Measurements from ENCODE around the gene PHF11. TPM values are rescaled to one million over a fixed set of nuclear protein-coding genes. Genes with fewer than 3 reads are reported as not detected.
A peak's percentile ranks its signal among the peaks of the same experiment; 100 is the strongest.
"Not testable (repeated sequence)": the region's sequence is repeated elsewhere in the genome, so short reads cannot be mapped to it uniquely, and the experiment has no call there.

The PHF11 gene
- total RNA-seq, 2 donors from 2014 or later: 16.8 to 21.0 TPM

DNA sequence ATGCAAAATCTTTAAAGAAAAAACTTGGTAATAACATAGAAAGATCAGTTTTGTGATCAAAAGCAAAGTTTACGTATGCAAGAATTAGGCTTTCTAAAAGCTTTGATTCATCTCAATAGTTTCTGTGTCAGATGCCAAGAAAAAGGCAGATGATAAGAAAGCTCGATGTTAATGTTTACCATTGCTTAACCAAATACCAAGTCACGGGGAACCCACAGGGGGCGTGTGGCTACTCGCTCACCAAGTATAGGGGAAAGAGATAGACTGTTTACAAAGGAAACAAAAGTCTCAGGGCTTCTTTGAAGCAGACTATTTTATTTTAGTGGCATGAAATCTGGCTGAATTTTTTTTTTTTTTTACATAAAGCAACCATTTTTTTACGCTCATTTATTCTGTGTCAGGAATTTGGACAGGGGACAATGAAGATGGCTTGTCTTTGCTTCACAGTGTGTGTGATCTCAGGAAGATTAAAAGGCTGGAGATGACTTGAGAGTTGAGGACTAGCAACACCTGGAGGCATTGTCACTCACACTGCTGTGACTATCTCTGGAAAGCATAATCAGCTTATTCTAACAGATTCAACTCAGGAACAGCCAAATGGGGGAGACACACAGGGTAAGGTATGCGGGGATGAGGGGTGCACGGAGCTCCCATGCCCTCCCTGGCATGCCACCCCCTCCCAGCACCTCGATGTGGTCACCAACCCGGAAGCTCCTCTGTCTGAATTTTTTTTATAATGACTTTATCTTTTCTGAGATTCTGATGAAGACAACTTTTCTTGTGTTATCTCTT is 64.7 kb downstream of the PHF11 start:
- Histone ChIP-seq H3K9ac (ENCODE audit: extremely low read depth, low read length, poor library complexity, severe bottlenecking) (peak overlapping the region; percentile 40), H3K9me3 (ENCODE audit: control insufficient read depth, low read length) (peaks cover 6% of the 10 kb centered on the region), H3K4me3 (ENCODE audit: low read length) (peak overlapping the region; percentile 58), H3K27me3 (ENCODE audit: control insufficient read depth, insufficient read depth, low read length, poor library complexity, severe bottlenecking) (no peaks in the 10 kb centered on the region), H3K27ac (ENCODE audit: low read depth, low read length) (peak overlapping the region; percentile 14), H3K4me1 (ENCODE audit: control insufficient read depth, insufficient read depth, low read length) (peaks cover 7% of the 10 kb centered on the region), H3K36me3 (ENCODE audit: control insufficient read depth, insufficient read depth, low read length) (peaks cover 58% of the 10 kb centered on the region)
- Mint-ChIP-seq H3K27ac (peak overlapping the region; percentile 91), H3K36me3 (ENCODE audit: low read depth) (peaks cover 53% of the 10 kb centered on the region), H3K27me3 (ENCODE audit: insufficient read depth) (no peaks in the 10 kb centered on the region), H3K4me3 (peak overlapping the region; percentile 35), H3K4me1 (peaks cover 22% of the 10 kb centered on the region), H3K9me3 (peaks cover 28% of the 10 kb centered on the region)
- DNase-seq: peak; percentile 81
- 50 to 57% methylated on average over 7 to 10 of the region's 10 CpGs for WGBS, 2 experiments (ENCODE audit: insufficient coverage in 1 of 2, insufficient read length in 1 of 2)
- TF ChIP-seq, protein P1, sequence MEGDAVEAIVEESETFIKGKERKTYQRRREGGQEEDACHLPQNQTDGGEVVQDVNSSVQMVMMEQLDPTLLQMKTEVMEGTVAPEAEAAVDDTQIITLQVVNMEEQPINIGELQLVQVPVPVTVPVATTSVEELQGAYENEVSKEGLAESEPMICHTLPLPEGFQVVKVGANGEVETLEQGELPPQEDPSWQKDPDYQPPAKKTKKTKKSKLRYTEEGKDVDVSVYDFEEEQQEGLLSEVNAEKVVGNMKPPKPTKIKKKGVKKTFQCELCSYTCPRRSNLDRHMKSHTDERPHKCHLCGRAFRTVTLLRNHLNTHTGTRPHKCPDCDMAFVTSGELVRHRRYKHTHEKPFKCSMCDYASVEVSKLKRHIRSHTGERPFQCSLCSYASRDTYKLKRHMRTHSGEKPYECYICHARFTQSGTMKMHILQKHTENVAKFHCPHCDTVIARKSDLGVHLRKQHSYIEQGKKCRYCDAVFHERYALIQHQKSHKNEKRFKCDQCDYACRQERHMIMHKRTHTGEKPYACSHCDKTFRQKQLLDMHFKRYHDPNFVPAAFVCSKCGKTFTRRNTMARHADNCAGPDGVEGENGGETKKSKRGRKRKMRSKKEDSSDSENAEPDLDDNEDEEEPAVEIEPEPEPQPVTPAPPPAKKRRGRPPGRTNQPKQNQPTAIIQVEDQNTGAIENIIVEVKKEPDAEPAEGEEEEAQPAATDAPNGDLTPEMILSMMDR (conservative IDR thresholded peaks at IDR 0.05): peak; percentile 62

DNA sequence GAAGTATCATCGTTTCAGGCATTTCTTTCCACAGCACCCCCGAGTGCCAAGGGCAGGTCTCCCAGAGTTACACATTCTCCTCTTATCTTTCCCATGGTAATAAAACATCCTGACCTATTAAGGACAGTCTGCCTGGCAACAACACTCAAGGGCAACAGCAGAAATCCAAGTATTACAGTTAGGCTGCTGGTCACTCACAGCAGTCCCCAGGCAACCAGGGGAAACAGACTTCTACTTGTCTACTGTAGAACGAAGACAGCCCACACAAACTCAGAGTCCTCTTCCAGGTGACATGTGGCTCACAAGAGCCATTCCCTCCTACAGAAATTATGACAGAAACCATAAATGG is 65.3 kb downstream of the PHF11 start:
- peak overlapping the region; percentile 58 for H3K4me3 ChIP-seq (ENCODE audit: low read length)
- Mint-ChIP-seq H3K9me3 (peaks cover 31% of the 10 kb centered on the region), H3K27ac (peak overlapping the region; percentile 91), H3K27me3 (ENCODE audit: insufficient read depth) (no peaks in the 10 kb centered on the region), H3K36me3 (ENCODE audit: low read depth) (peaks cover 57% of the 10 kb centered on the region), H3K4me3 (peak overlapping the region; percentile 35), H3K4me1 (peaks cover 22% of the 10 kb centered on the region)
- H3K27me3 ChIP-seq (ENCODE audit: control insufficient read depth, insufficient read depth, low read length, poor library complexity, severe bottlenecking): no peaks in the 10 kb centered on the region
- no peak for DNase-seq
- TF ChIP-seq, protein P1 (conservative IDR thresholded peaks at IDR 0.05): no peak
- H3K36me3 ChIP-seq (ENCODE audit: control insufficient read depth, insufficient read depth, low read length): peaks cover 53% of the 10 kb centered on the region
- peaks cover 6% of the 10 kb centered on the region for H3K9me3 ChIP-seq (ENCODE audit: control insufficient read depth, low read length)
- peaks cover 7% of the 10 kb centered on the region for H3K4me1 ChIP-seq (ENCODE audit: control insufficient read depth, insufficient read depth, low read length)
- WGBS, 2 experiments (ENCODE audit: insufficient coverage in 1 of 2, insufficient read length in 1 of 2): 51 to 71% methylated on average over 1 to 3 of the region's 3 CpGs
- H3K27ac ChIP-seq (ENCODE audit: low read depth, low read length): peak overlapping the region; percentile 14
- peak overlapping the region; percentile 40 for H3K9ac ChIP-seq (ENCODE audit: extremely low read depth, low read length, poor library complexity, severe bottlenecking)

DNA sequence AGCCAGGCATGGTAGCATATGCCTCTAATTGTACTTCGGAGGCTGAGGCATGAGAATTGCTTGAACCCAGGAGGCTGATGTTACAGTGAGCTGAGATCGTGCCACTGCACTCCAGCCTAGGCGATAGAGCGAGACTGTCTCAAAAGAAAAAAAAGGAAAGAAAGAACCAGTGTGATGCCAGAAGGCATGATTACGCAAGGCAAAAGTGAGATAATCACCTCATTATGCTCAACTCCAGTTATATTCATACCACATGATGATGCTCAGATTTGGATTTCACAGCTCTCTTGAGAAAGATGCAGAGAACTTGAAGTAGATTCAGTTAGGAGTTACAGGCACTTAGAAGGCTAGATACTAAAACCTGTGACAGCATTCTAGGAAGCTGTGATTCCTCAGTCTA is 67.8 kb downstream of the PHF11 start:
- no peak overlapping the region for H3K4me3 ChIP-seq (ENCODE audit: low read length)
- H3K9me3 Mint-ChIP-seq: peaks cover 37% of the 10 kb centered on the region
- H3K9me3 ChIP-seq (ENCODE audit: control insufficient read depth, low read length): peaks cover 15% of the 10 kb centered on the region
- no peak overlapping the region for H3K4me3 Mint-ChIP-seq
- TF ChIP-seq, protein P1 (conservative IDR thresholded peaks at IDR 0.05): no peak
- peaks cover 23% of the 10 kb centered on the region for H3K4me1 Mint-ChIP-seq
- H3K9ac ChIP-seq (ENCODE audit: extremely low read depth, low read length, poor library complexity, severe bottlenecking): no peak overlapping the region
- no peaks in the 10 kb centered on the region for H3K27me3 ChIP-seq (ENCODE audit: control insufficient read depth, insufficient read depth, low read length, poor library complexity, severe bottlenecking)
- no peaks in the 10 kb centered on the region for H3K27me3 Mint-ChIP-seq (ENCODE audit: insufficient read depth)
- H3K4me1 ChIP-seq (ENCODE audit: control insufficient read depth, insufficient read depth, low read length): peaks cover 10% of the 10 kb centered on the region
- H3K36me3 ChIP-seq (ENCODE audit: control insufficient read depth, insufficient read depth, low read length): peaks cover 47% of the 10 kb centered on the region
- 94% methylated on average over 4 to 5 of the region's 5 CpGs for WGBS, 2 experiments (ENCODE audit: insufficient coverage in 1 of 2, insufficient read length in 1 of 2)
- no peak overlapping the region for H3K27ac ChIP-seq (ENCODE audit: low read depth, low read length)
- H3K27ac Mint-ChIP-seq: no peak overlapping the region
- DNase-seq: no peak
- peaks cover 60% of the 10 kb centered on the region for H3K36me3 Mint-ChIP-seq (ENCODE audit: low read depth)

DNA sequence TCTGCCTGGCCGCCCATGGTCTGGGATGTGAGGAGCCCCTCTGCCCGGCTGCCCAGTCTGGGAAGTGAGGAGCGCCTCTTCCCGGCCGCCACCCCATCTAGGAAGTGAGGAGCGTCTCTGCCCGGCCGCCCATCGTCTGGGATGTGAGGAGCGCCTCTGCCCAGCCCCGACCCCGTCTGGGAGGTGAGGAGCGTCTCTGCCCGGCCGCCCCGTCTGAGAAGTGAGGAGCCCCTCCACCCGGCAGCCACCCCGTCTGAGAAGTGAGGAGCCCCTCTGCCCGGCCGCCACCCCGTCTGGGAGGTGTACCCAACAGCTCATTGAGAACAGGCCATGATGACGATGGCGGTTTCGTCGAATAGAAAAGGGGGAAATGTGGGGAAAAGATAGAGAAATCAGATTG is 69.7 kb downstream of the PHF11 start:
- H3K4me3 Mint-ChIP-seq; H3K9ac ChIP-seq (ENCODE audit: extremely low read depth, low read length, poor library complexity, severe bottlenecking); H3K27ac ChIP-seq (ENCODE audit: low read depth, low read length); H3K4me3 ChIP-seq (ENCODE audit: low read length); H3K27me3 Mint-ChIP-seq (ENCODE audit: insufficient read depth); DNase-seq; H3K4me1 ChIP-seq (ENCODE audit: control insufficient read depth, insufficient read depth, low read length); H3K27ac Mint-ChIP-seq; H3K9me3 ChIP-seq (ENCODE audit: control insufficient read depth, low read length); H3K27me3 ChIP-seq (ENCODE audit: control insufficient read depth, insufficient read depth, low read length, poor library complexity, severe bottlenecking): not testable (repeated sequence)
- WGBS, 2 experiments (ENCODE audit: insufficient coverage in 1 of 2, insufficient read length in 1 of 2): 97% methylated on average over 16 of the region's 25 CpGs; no CpG with 5 or more reads in 1 of the 2 experiments
- H3K36me3 Mint-ChIP-seq (ENCODE audit: low read depth): peaks cover 43% of the 10 kb centered on the region
- peaks cover 33% of the 10 kb centered on the region for H3K36me3 ChIP-seq (ENCODE audit: control insufficient read depth, insufficient read depth, low read length)
- peaks cover 16% of the 10 kb centered on the region for H3K4me1 Mint-ChIP-seq
- H3K9me3 Mint-ChIP-seq: peaks cover 29% of the 10 kb centered on the region
